ENCODE results near the gene GET4.

- TF ChIP-seq CTCF (IDR thresholded peaks at IDR 0.05): no peak
- no peak for TF ChIP-seq POLR2A (IDR thresholded peaks at IDR 0.05)
Measured at GRCh38 chr7:898855-899681, 22.7 kb downstream of the GET4 start.
